Measurements from ENCODE around the gene CNOT3.

Gene CNOT3

DNA sequence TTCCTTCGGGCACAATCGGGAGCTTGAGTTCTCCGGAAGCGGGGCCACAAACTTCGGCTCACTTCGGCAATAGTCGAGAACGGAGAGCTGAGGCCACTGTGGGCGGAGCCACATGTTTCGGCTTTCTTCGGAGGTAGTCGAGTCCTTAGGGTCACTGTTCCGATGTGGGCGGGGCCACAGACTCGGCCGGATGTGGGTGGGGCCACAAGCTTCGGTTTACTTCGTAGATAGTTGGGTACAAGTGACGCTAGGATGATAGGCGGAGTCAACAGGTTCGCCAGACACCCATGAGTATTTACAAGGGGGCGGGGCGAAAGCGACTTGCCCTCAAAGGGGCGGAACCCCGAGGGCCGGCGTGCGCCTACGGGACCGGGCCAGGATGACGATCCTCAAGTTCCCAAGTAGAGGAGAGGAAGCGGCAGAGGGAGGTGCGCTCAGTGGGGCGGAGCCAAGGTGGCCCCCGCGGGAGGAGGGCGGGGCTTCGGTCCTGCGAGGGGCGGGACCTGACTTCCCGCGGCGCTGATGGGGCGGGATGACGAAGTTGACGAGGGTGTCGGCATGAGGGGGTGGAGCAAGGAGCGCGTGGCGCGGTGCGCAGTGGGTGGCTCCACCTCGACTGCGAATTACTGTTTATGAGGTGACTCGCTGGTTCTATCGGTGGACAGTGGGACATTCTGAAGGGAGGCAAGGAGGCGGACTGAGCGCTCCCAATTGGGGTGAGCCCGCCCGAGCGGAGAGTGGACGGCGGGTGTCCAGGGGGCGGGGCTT lies 52.4 kb downstream of the CNOT3 start (continued):
- TF ChIP-seq, protein P1, sequence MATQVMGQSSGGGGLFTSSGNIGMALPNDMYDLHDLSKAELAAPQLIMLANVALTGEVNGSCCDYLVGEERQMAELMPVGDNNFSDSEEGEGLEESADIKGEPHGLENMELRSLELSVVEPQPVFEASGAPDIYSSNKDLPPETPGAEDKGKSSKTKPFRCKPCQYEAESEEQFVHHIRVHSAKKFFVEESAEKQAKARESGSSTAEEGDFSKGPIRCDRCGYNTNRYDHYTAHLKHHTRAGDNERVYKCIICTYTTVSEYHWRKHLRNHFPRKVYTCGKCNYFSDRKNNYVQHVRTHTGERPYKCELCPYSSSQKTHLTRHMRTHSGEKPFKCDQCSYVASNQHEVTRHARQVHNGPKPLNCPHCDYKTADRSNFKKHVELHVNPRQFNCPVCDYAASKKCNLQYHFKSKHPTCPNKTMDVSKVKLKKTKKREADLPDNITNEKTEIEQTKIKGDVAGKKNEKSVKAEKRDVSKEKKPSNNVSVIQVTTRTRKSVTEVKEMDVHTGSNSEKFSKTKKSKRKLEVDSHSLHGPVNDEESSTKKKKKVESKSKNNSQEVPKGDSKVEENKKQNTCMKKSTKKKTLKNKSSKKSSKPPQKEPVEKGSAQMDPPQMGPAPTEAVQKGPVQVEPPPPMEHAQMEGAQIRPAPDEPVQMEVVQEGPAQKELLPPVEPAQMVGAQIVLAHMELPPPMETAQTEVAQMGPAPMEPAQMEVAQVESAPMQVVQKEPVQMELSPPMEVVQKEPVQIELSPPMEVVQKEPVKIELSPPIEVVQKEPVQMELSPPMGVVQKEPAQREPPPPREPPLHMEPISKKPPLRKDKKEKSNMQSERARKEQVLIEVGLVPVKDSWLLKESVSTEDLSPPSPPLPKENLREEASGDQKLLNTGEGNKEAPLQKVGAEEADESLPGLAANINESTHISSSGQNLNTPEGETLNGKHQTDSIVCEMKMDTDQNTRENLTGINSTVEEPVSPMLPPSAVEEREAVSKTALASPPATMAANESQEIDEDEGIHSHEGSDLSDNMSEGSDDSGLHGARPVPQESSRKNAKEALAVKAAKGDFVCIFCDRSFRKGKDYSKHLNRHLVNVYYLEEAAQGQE (tag by site-specific recombination; IDR thresholded peaks at IDR 0.05) = peak; percentile 33
- TF ChIP-seq ZNF658 (tag by site-specific recombination; IDR thresholded peaks at IDR 0.05) = no peak
- TF ChIP-seq INSM2 (tag by site-specific recombination; IDR thresholded peaks at IDR 0.05) = peak; percentile 67; the same call in 1 of the 2 replicates
- peak; percentile 84; the same call in 1 of the 2 replicates for TF ChIP-seq ZNF610 (tag by site-specific recombination; IDR thresholded peaks at IDR 0.05; ENCODE audit: borderline replicate concordance)
- TF ChIP-seq ZNF114 (tag by site-specific recombination; IDR thresholded peaks at IDR 0.05) = no peak
- peak; percentile 78 for TF ChIP-seq ZEB2 (tag by site-specific recombination; IDR thresholded peaks at IDR 0.05)
- TF ChIP-seq, protein P2, sequence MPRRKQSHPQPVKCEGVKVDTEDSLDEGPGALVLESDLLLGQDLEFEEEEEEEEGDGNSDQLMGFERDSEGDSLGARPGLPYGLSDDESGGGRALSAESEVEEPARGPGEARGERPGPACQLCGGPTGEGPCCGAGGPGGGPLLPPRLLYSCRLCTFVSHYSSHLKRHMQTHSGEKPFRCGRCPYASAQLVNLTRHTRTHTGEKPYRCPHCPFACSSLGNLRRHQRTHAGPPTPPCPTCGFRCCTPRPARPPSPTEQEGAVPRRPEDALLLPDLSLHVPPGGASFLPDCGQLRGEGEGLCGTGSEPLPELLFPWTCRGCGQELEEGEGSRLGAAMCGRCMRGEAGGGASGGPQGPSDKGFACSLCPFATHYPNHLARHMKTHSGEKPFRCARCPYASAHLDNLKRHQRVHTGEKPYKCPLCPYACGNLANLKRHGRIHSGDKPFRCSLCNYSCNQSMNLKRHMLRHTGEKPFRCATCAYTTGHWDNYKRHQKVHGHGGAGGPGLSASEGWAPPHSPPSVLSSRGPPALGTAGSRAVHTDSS (tag by site-specific recombination; IDR thresholded peaks at IDR 0.05) = no peak
- TF ChIP-seq, protein P3, sequence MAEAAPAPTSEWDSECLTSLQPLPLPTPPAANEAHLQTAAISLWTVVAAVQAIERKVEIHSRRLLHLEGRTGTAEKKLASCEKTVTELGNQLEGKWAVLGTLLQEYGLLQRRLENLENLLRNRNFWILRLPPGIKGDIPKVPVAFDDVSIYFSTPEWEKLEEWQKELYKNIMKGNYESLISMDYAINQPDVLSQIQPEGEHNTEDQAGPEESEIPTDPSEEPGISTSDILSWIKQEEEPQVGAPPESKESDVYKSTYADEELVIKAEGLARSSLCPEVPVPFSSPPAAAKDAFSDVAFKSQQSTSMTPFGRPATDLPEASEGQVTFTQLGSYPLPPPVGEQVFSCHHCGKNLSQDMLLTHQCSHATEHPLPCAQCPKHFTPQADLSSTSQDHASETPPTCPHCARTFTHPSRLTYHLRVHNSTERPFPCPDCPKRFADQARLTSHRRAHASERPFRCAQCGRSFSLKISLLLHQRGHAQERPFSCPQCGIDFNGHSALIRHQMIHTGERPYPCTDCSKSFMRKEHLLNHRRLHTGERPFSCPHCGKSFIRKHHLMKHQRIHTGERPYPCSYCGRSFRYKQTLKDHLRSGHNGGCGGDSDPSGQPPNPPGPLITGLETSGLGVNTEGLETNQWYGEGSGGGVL (tag by site-specific recombination; IDR thresholded peaks at IDR 0.05) = no peak
- peak; percentile 71 for TF ChIP-seq ZFP69B (tag by site-specific recombination; IDR thresholded peaks at IDR 0.05)
- peak; percentile 90 for TF ChIP-seq ZIC2 (tag by site-specific recombination; IDR thresholded peaks at IDR 0.05)
- TF ChIP-seq ZNF596 (tag by site-specific recombination; IDR thresholded peaks at IDR 0.05) = no peak
- no peak for TF ChIP-seq ZNF16 (tag by site-specific recombination; IDR thresholded peaks at IDR 0.05; ENCODE audit: low read depth)
- peak; percentile 92 for TF ChIP-seq ZXDB (tag by site-specific recombination; IDR thresholded peaks at IDR 0.05)
- no peak for TF ChIP-seq ZNF157 (tag by site-specific recombination; IDR thresholded peaks at IDR 0.05)
- TF ChIP-seq ZNF341 (tag by site-specific recombination; IDR thresholded peaks at IDR 0.05; ENCODE audit: low read depth) = peak; percentile 81
- no peak for TF ChIP-seq ZNF837 (tag by site-specific recombination; IDR thresholded peaks at IDR 0.05)
- TF ChIP-seq ZBTB26 (tag by site-specific recombination; optimal IDR thresholded peaks at IDR 0.05) = peak; percentile 51
- no peak for TF ChIP-seq ZSCAN30 (tag by site-specific recombination; IDR thresholded peaks at IDR 0.05)
- TF ChIP-seq ZNF561 (tag by site-specific recombination; IDR thresholded peaks at IDR 0.05; ENCODE audit: borderline replicate concordance) = peak; percentile 78; the same call in 1 of the 2 replicates
- TF ChIP-seq ZNF221 (tag by site-specific recombination; IDR thresholded peaks at IDR 0.05; ENCODE audit: borderline replicate concordance) = no peak
- no peak for TF ChIP-seq ZNF529 (tag by site-specific recombination; IDR thresholded peaks at IDR 0.05; ENCODE audit: insufficient replicate concordance)
- TF ChIP-seq ZNF239 (tag by site-specific recombination; IDR thresholded peaks at IDR 0.05) = no peak
- TF ChIP-seq, protein P4, sequence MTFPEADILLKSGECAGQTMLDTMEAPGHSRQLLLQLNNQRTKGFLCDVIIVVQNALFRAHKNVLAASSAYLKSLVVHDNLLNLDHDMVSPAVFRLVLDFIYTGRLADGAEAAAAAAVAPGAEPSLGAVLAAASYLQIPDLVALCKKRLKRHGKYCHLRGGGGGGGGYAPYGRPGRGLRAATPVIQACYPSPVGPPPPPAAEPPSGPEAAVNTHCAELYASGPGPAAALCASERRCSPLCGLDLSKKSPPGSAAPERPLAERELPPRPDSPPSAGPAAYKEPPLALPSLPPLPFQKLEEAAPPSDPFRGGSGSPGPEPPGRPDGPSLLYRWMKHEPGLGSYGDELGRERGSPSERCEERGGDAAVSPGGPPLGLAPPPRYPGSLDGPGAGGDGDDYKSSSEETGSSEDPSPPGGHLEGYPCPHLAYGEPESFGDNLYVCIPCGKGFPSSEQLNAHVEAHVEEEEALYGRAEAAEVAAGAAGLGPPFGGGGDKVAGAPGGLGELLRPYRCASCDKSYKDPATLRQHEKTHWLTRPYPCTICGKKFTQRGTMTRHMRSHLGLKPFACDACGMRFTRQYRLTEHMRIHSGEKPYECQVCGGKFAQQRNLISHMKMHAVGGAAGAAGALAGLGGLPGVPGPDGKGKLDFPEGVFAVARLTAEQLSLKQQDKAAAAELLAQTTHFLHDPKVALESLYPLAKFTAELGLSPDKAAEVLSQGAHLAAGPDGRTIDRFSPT (tag by site-specific recombination; IDR thresholded peaks at IDR 0.05) = peak; percentile 43; the same call in 1 of the 2 replicates
- TF ChIP-seq KLF9 (tag by site-specific recombination; IDR thresholded peaks at IDR 0.05; ENCODE audit: low read depth) = peak; percentile 84
